NCI-H2081 treated with DMSO at 0.1 percent for 48 hours (cell line): ENCODE results near the gene LIPN.

Source experiments
- DNase-seq: peaks from one replicate; lab custom pipeline; 2025; lab: John Stamatoyannopoulos, UW

LIPN gene

GRCh38 chr10:88827671-88828070 is 67.9 kb downstream of the LIPN start:
- no peak for DNase-seq

GRCh38 chr10:88828310-88828709 is 68.5 kb downstream of the LIPN start:
- no peak for DNase-seq
